GM10248 (cell line): Measurements from ENCODE around the gene GSK3B.

Experiments used
- CTCF ChIA-PET: fragments of 300-600 bp; sonication (Branson Sonifier 250); formaldehyde crosslinking; extraction: SDS; loops from one replicate; lab custom pipeline; 2021; ENCODE audit warnings: antibody characterized with exemption; lab: Yijun Ruan, JAX
- POLR2A ChIA-PET: fragments of 350-650 bp; sonication (Branson Sonifier 250); formaldehyde crosslinking; extraction: SDS; loops from one replicate; lab custom pipeline; 2020; ENCODE audit warnings: antibody characterized with exemption; lab: Yijun Ruan, JAX
- DNase-seq: peaks from one replicate; pipeline ENCODE4 v3.0.0; 2012; ENCODE audit errors: extremely low spot score
- TF ChIP-seq, protein P1 (sequence below): IDR thresholded peaks from 2 replicates; pipeline ENCODE4 v1.5.1; 2012; ENCODE audit warnings: mild to moderate bottlenecking, low read depth; ENCODE audit errors: extremely low read depth, missing control alignments, control extremely low read depth

GSK3B gene

DNA sequence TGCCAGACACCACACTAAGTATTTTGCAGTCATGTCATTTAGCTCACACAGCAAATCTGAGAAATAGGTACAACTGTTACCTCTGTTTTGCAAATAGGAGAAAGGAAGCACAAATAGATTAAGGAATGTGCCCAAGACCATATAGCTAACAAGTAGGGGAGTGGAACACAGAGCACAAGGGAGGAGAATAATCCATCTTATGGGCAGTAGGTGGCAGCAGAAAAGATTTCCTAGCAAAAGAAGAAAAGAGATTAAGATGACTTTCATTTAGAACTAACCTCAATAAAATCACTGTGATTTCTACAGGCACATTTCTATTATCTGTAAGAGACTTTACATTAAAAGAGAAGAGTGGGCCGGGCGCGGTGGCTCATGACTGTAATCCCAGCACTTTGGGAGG is 263.2 kb downstream of the GSK3B start:
- TF ChIP-seq, protein P1, sequence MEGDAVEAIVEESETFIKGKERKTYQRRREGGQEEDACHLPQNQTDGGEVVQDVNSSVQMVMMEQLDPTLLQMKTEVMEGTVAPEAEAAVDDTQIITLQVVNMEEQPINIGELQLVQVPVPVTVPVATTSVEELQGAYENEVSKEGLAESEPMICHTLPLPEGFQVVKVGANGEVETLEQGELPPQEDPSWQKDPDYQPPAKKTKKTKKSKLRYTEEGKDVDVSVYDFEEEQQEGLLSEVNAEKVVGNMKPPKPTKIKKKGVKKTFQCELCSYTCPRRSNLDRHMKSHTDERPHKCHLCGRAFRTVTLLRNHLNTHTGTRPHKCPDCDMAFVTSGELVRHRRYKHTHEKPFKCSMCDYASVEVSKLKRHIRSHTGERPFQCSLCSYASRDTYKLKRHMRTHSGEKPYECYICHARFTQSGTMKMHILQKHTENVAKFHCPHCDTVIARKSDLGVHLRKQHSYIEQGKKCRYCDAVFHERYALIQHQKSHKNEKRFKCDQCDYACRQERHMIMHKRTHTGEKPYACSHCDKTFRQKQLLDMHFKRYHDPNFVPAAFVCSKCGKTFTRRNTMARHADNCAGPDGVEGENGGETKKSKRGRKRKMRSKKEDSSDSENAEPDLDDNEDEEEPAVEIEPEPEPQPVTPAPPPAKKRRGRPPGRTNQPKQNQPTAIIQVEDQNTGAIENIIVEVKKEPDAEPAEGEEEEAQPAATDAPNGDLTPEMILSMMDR = no peak
- ChIA-PET POLR2A (no interaction called here), CTCF (interaction anchor here (0.9 to 3.0 kb wide), 3 partner anchors 9 to 16 kb away, joined by 3 to 15 read pairs (median 5); no protein-coding TSS in a partner anchor)
- no peak for DNase-seq

DNA sequence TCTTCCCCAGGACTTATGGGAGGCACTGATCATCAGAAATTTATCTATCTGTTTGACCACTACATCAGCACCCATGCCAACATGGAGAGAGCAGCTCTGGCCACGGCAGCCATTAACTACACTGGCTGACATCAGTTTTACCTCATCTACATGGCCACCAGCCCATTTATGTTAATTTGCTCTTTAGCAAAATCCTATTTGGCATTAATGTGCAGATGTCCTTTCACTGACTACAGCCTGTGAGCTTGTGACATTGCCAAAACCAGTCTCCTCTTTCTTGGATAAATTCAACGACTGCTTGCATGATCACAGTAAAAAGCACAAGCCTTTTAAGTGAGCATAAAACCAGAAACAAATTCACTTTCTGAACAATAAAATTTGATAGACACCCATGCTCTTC is 264.8 kb downstream of the GSK3B start:
- CTCF ChIA-PET = interaction anchor here (1.1 to 3.0 kb wide), 4 partner anchors 8 to 19 kb away, joined by 3 to 15 read pairs (median 7); no protein-coding TSS in a partner anchor
- DNase-seq = no peak
- TF ChIP-seq, protein P1 = no peak
- POLR2A ChIA-PET = no interaction called here

DNA sequence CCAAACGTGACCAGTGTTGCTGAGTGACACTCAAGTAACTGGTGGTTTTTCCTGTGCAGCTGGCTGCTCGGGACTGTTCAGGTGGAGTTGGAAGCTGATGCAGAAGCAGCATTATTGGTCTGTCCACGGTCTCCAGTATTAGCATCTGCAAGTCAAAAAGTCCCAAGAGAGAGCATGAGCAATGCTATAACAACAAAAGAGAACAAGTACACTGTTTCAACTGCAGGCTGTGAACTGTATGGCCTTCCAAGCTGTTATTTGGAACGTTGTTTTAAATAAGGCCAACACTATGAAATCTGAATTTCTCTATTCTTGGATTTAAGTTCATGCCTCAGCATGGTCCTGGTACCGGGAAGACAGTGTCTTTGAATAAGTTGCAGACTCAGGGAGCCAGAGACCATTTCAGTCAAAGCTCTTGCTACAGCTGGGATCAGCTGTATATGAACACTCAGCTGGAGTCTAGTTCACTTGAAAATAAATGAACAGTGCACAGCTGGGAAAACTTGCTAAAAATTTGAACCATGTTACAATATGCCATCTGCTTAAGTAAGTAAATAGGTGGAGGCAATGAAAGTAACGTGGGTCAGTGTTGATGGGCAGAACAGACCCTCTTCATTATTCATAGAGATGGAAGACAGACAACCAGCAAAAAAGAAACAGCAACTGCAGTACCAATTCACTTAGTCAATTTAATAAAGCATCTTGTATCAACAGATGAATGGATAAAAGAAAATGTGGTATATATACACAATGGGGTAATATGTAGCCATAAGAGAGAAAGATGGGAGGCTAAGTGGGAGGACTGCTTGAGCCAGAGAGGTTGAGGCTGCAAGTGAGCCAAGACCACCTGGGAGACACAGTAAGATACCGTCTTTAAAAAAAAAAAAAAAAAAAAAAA is 267.3 kb downstream of the GSK3B start:
- no peak for DNase-seq
- TF ChIP-seq, protein P1 = no peak
- ChIA-PET POLR2A (no interaction called here), CTCF (interaction anchor here (1.2 to 1.5 kb wide), 2 partner anchors 9 to 10 kb away, joined by 4 read pairs; no protein-coding TSS in a partner anchor)

DNA sequence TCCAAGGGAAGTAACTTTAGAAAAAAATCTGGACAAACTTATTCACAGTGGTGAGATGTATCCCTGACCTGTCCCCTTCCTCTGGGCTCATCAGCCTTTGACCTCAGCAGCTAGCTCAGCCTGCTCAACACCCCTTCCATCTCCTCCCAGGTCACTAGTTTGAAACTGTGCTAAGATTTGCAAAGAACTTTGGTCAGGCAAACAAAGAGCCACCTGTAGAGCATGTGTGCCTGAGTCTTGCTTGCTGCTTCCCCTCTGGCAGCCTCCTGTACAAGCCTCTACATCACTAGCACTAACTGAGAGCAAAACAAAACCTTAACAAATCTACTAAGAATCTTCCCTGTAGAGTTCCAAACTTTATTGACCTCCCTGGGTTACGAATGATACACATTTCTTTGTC is 268.4 kb downstream of the GSK3B start:
- TF ChIP-seq, protein P1 = no peak
- ChIA-PET CTCF (no interaction called here), POLR2A (no interaction called here)
- DNase-seq = no peak

DNA sequence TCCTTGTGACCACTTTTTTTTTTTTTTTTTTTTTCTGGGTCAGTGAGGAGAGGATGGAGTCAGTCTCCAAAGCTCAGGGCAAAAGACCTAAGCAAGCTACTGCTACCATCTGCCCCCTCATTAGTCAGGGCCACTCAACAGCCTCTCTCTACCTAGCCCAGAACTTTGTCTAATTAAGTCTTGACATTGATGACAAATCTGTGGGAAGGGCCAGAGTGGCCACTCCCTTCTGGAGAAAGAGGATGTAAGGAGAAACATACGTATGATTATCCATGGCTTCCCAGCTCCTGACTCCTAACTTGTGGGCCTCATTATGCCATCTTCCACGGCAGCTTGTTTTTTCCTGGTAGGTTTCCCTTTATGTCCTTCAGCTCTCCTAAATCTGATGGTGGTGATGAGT is 274.4 kb downstream of the GSK3B start:
- DNase-seq = no peak
- ChIA-PET CTCF (interaction anchor here (0.7 to 2.2 kb wide), 10 partner anchors 9 to 739 kb away, joined by 3 to 10 read pairs (median 4); no protein-coding TSS in a partner anchor), POLR2A (no interaction called here)
- TF ChIP-seq, protein P1 = no peak

DNA sequence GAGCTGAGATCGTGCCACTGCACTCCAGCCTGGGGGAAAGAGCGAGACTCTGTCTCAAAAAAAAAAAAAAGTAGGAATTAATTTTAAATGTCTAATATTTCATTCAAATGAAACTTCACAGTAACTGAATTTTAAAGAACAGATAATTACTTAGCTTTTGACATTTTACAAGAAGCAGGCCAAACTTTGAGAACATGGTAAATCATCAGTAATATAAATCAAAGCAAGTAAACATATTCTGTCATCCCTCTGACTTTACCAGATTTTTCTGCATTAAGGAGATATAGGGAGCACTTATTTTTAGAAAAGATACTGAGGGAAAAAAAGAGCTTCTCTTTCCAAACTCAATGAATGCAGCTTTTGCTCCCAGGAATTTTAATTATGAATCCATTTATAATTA is 275.3 kb downstream of the GSK3B start:
- POLR2A ChIA-PET = interaction anchor here (0.7 kb wide), 1 partner anchor 95 kb away, joined by 5 read pairs; no protein-coding TSS in a partner anchor
- TF ChIP-seq, protein P1 = no peak
- CTCF ChIA-PET = interaction anchor here (1.3 to 2.2 kb wide), 5 partner anchors 9 to 598 kb away, joined by 3 to 10 read pairs (median 7); no protein-coding TSS in a partner anchor
- DNase-seq = no peak
